Neural cell (in vitro differentiated cells): Measurements from ENCODE around the gene GAB2. TPM values are rescaled to one million over a fixed set of nuclear protein-coding genes. Genes with fewer than 3 reads are reported as not detected.

Source experiments
- H2AFZ ChIP-seq: fragments of 200-600, 300-800 bp; sonication (generic), shearing (Covaris generic); 2 replicates; pipeline ENCODE4 v1.6.0; 2014; ENCODE audit warnings: low read depth, mild to moderate bottlenecking, antibody characterized with exemption, low read length, moderate library complexity
- H3F3A ChIP-seq: fragments of 200-600 bp; shearing (Covaris generic); 2 replicates; pipeline ENCODE4 v1.6.1; 2016; ENCODE audit warnings: mild to moderate bottlenecking, moderate library complexity, mixed read lengths, antibody characterized with exemption, low read length; ENCODE audit not compliant: insufficient read depth, poor library complexity, severe bottlenecking
- H3K27ac ChIP-seq: fragments of 200-600, 300-800 bp; sonication (generic), shearing (Covaris generic); 2 replicates; pipeline ENCODE4 v1.5.1; 2014; ENCODE audit warnings: mild to moderate bottlenecking, low read length, moderate library complexity
- H3K27me3 ChIP-seq: fragments of 300-800, 200-600 bp; sonication (generic), shearing (Covaris generic); 2 replicates; pipeline ENCODE4 v1.6.0; 2014; ENCODE audit warnings: mild to moderate bottlenecking, low read depth, low read length, moderate library complexity; ENCODE audit not compliant: insufficient read depth
- H3K36me3 ChIP-seq: fragments of 300-800, 200-600 bp; sonication (generic), shearing (Covaris generic); 2 replicates; pipeline ENCODE4 v1.5.1; 2014; ENCODE audit warnings: mild to moderate bottlenecking, antibody characterized with exemption, low read length, moderate library complexity; ENCODE audit not compliant: insufficient read depth
- H3K4me2 ChIP-seq: fragments of 300-800, 200-600 bp; sonication (generic), shearing (Covaris generic); 2 replicates; pipeline ENCODE4 v1.6.0; 2014; ENCODE audit warnings: mild to moderate bottlenecking, low read length
- H3K4me3 ChIP-seq: fragments of 300-800, 200-600 bp; sonication (generic), shearing (Covaris generic); 2 replicates; pipeline ENCODE4 v1.5.1; 2014; ENCODE audit warnings: mild to moderate bottlenecking, low read length, moderate library complexity
- H3K79me2 ChIP-seq: fragments of 200-600 bp; shearing (Covaris generic); replicated peaks from 2 replicates; pipeline ENCODE4 v1.6.0; 2014; ENCODE audit warnings: mild to moderate bottlenecking, low read length, moderate library complexity; ENCODE audit not compliant: insufficient read depth
- H3K9ac ChIP-seq: fragments of 300-800, 200-600 bp; sonication (generic), shearing (Covaris generic); 2 replicates; pipeline ENCODE4 v1.6.1; 2016; ENCODE audit warnings: mild to moderate bottlenecking, low read length, mixed read lengths
- H3K9me2 ChIP-seq: fragments of 200-600 bp; shearing (Covaris generic); 2 replicates; pipeline ENCODE4 v1.6.1; 2016; ENCODE audit warnings: mild to moderate bottlenecking, low read length, mixed read lengths; ENCODE audit not compliant: insufficient read depth
- H3K9me3 ChIP-seq: fragments of 200-600, 300-800 bp; sonication (generic), shearing (Covaris generic); 2 replicates; pipeline ENCODE4 v1.6.1; 2016; ENCODE audit warnings: mild to moderate bottlenecking, mixed run types, low read length, moderate library complexity, mixed read lengths
- H4K20me1 ChIP-seq: fragments of 200-600 bp; shearing (Covaris generic); 2 replicates; pipeline ENCODE4 v1.6.1; 2016; ENCODE audit warnings: mild to moderate bottlenecking, mixed run types; ENCODE audit not compliant: insufficient read depth
- CTCF ChIP-seq: fragments of 450-650 bp; IDR thresholded peaks from 2 replicates; pipeline ENCODE4 v1.5.1; 2014; ENCODE audit warnings: antibody characterized with exemption, mild to moderate bottlenecking, moderate library complexity; ENCODE audit not compliant: poor library complexity, severe bottlenecking
- EP300 ChIP-seq: fragments of 450-650 bp; conservative IDR thresholded peaks from 2 replicates; pipeline ENCODE4 v1.6.1; 2014; ENCODE audit warnings: antibody characterized with exemption, mild to moderate bottlenecking, moderate library complexity; ENCODE audit not compliant: poor library complexity, severe bottlenecking
- EZH2 ChIP-seq: fragments of 200-600, 300-800 bp; shearing (Covaris generic), sonication (generic); IDR thresholded peaks from 2 replicates; pipeline ENCODE4 v1.6.1; 2014; ENCODE audit warnings: antibody characterized with exemption, low read length, borderline replicate concordance, mild to moderate bottlenecking; ENCODE audit not compliant: insufficient read depth, poor library complexity, severe bottlenecking
- MXI1 ChIP-seq: fragments of 450-650 bp; conservative IDR thresholded peaks from 2 replicates; pipeline ENCODE4 v1.6.1; 2014; ENCODE audit warnings: antibody characterized with exemption, mild to moderate bottlenecking; ENCODE audit not compliant: poor library complexity, severe bottlenecking
- POLR2AphosphoS5 ChIP-seq: IDR thresholded peaks from 2 replicates; pipeline ENCODE4 v1.6.1; 2012
- RAD21 ChIP-seq: fragments of 450-650 bp; conservative IDR thresholded peaks from 2 replicates; pipeline ENCODE4 v1.6.1; 2014; ENCODE audit warnings: antibody characterized with exemption, mild to moderate bottlenecking, moderate library complexity
- SMC3 ChIP-seq: fragments of 450-650 bp; conservative IDR thresholded peaks from 2 replicates; pipeline ENCODE4 v1.6.1; 2014; ENCODE audit warnings: antibody characterized with exemption, mild to moderate bottlenecking, moderate library complexity; ENCODE audit not compliant: poor library complexity
- TAF1 ChIP-seq: IDR thresholded peaks from 2 replicates; pipeline ENCODE4 v1.6.1; 2012; ENCODE audit warnings: low read depth
- polyA plus RNA-seq: library from polyadenylated mRNA; depleted of rRNA; stranded (reverse); fragments of >200 nt; gene quantifications from 2 replicates; pipeline ENCODE4 v1.2.3, GENCODE V29; 2014
- TF ChIP-seq, protein P1 (sequence below): IDR thresholded peaks from 2 replicates; pipeline ENCODE4 v1.6.1; 2012; ENCODE audit warnings: borderline replicate concordance

The GAB2 gene
- polyA plus RNA-seq, 1 donor from 2014 or later = 21.9 TPM

DNA sequence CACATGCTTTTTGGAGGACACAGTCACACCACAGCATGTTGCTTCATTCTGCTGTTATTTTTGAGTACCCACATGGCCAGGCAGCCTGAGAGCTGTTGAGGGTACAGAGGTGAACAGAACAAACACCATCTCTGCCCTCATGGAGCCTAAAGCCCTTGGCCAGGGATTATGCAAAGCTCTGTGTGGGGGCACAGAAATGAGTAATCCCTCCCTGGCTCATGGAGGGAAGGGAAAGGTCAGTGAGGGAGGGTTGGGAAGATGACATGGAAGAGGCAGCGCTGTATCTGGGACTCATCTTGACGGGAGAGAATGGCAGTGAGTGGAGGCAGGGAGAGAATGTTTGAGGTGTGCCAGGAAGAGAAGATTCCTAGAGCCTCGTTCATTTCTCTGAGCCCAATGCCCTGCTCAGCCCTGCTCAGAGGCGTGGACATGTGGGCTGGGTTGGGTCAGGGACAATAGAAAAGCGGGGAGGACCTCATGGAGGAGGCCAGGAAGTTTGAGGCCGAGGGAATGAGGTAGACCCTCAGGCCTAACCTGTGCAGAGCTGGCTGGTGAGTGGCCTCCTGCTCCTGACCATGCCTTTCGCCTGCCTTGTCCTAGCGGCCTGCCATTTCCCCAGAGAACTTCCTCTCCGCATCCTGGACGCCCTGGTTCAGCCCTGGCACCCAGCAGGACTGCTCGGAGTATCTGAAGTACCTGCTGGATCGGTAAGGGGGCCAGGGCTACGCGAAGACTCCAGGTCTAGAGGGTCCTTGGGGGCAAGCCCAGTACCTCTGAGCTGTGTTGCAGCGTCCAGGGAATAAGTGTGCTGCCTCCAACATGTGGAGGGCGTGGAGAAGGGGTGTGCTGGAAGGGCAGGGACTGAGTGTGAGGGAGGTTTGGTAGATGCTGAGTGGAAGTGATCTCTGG, 209.1 kb downstream of the GAB2 start:
- Histone ChIP-seq H3K9me2 (no peaks in the 10 kb centered on the region), H3K4me2 (no peak overlapping the region), H4K20me1 (no peaks in the 10 kb centered on the region), H3K9ac (no peak overlapping the region), H2AFZ (no peak overlapping the region), H3F3A (no peaks in the 10 kb centered on the region), H3K27me3 (no peaks in the 10 kb centered on the region), H3K79me2 (no peaks in the 10 kb centered on the region), H3K4me3 (no peak overlapping the region), H3K36me3 (no peaks in the 10 kb centered on the region), H3K27ac (no peak overlapping the region), H3K9me3 (no peaks in the 10 kb centered on the region)
- TF ChIP-seq RAD21 = no peak
- TF ChIP-seq EZH2 = no peak
- no peak for TF ChIP-seq MXI1
- no peak for TF ChIP-seq TAF1
- TF ChIP-seq POLR2AphosphoS5 = no peak
- TF ChIP-seq, protein P1, sequence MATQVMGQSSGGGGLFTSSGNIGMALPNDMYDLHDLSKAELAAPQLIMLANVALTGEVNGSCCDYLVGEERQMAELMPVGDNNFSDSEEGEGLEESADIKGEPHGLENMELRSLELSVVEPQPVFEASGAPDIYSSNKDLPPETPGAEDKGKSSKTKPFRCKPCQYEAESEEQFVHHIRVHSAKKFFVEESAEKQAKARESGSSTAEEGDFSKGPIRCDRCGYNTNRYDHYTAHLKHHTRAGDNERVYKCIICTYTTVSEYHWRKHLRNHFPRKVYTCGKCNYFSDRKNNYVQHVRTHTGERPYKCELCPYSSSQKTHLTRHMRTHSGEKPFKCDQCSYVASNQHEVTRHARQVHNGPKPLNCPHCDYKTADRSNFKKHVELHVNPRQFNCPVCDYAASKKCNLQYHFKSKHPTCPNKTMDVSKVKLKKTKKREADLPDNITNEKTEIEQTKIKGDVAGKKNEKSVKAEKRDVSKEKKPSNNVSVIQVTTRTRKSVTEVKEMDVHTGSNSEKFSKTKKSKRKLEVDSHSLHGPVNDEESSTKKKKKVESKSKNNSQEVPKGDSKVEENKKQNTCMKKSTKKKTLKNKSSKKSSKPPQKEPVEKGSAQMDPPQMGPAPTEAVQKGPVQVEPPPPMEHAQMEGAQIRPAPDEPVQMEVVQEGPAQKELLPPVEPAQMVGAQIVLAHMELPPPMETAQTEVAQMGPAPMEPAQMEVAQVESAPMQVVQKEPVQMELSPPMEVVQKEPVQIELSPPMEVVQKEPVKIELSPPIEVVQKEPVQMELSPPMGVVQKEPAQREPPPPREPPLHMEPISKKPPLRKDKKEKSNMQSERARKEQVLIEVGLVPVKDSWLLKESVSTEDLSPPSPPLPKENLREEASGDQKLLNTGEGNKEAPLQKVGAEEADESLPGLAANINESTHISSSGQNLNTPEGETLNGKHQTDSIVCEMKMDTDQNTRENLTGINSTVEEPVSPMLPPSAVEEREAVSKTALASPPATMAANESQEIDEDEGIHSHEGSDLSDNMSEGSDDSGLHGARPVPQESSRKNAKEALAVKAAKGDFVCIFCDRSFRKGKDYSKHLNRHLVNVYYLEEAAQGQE = no peak
- TF ChIP-seq EP300 = no peak
- no peak for TF ChIP-seq CTCF
- TF ChIP-seq SMC3 = no peak

DNA sequence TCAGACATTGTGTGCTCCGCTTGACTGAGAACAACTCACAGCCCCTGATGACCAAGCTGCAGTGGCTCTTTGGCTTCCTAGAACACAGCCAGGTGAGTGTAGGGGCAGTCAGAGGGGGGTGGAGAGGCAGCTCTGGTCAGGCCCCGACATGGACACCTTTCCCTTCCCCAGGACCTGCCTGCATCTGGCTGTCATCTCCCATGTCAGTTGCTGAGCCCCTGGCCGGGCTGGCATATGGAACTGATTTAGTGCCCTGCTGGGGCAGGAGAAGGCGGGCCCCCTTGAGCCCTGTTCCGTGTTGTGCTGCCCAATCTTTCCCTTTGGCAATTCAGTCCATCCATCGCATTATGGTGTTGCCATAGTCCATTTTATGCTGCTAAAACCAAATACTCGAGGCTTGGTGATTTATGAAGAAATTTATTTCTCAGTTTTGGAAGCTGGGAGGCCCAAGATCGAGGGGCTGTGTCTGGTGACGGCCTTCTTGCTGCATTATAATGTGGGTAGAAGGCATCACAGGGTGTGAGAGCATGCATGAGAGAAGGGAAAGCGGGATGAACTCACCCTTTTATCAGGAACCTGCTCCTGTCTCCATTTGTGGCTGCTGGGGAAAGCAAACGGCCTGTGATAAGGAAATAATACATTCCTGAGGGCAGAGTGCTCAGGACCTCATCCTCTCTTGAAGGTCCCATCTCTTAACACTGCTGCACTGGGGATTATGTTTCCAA, 209.9 kb downstream of the GAB2 start:
- TF ChIP-seq CTCF = no peak
- no peak for TF ChIP-seq RAD21
- TF ChIP-seq MXI1 = no peak
- TF ChIP-seq POLR2AphosphoS5 = no peak
- TF ChIP-seq TAF1 = no peak
- TF ChIP-seq SMC3 = no peak
- no peak for TF ChIP-seq EP300
- no peak for TF ChIP-seq EZH2
- TF ChIP-seq, protein P1 = no peak
- Histone ChIP-seq H3F3A (no peaks in the 10 kb centered on the region), H3K36me3 (no peaks in the 10 kb centered on the region), H3K27ac (no peak overlapping the region), H4K20me1 (no peaks in the 10 kb centered on the region), H3K9ac (no peak overlapping the region), H3K9me2 (no peaks in the 10 kb centered on the region), H3K27me3 (no peaks in the 10 kb centered on the region), H3K9me3 (no peaks in the 10 kb centered on the region), H2AFZ (no peak overlapping the region), H3K79me2 (no peaks in the 10 kb centered on the region), H3K4me2 (no peak overlapping the region), H3K4me3 (no peak overlapping the region)
